Esophagus squamous epithelium (tissue), 4 donors: Measurements from ENCODE around the gene NCAM1.

Source experiments
- POLR2A ChIP-seq, 4 donors: fragments of 450-650 bp; IDR thresholded peaks; one replicate each; pipeline ENCODE4 v1.6.1; 2017; ENCODE audit warnings: antibody characterized with exemption in 4 of 4, mild to moderate bottlenecking in 4 of 4, moderate library complexity in 3 of 4
- TF ChIP-seq, protein P1 (sequence below), 6 experiments: fragments of 450-650 bp in 4 of 6; fragments of 200-600 bp in 2 of 6; sonication (generic) in 2 of 6; IDR thresholded peaks; one replicate each; pipeline ENCODE4 v1.5.1; 2016 to 2019; ENCODE audit warnings: antibody characterized with exemption in 6 of 6, mild to moderate bottlenecking in 4 of 6, moderate library complexity in 4 of 6

- TF ChIP-seq POLR2A (IDR thresholded peaks at IDR 0.05): no peak
- TF ChIP-seq, protein P1, sequence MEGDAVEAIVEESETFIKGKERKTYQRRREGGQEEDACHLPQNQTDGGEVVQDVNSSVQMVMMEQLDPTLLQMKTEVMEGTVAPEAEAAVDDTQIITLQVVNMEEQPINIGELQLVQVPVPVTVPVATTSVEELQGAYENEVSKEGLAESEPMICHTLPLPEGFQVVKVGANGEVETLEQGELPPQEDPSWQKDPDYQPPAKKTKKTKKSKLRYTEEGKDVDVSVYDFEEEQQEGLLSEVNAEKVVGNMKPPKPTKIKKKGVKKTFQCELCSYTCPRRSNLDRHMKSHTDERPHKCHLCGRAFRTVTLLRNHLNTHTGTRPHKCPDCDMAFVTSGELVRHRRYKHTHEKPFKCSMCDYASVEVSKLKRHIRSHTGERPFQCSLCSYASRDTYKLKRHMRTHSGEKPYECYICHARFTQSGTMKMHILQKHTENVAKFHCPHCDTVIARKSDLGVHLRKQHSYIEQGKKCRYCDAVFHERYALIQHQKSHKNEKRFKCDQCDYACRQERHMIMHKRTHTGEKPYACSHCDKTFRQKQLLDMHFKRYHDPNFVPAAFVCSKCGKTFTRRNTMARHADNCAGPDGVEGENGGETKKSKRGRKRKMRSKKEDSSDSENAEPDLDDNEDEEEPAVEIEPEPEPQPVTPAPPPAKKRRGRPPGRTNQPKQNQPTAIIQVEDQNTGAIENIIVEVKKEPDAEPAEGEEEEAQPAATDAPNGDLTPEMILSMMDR (IDR thresholded peaks at IDR 0.05): no peak
Measured at GRCh38 chr11:113270080-113270479, 308.9 kb downstream of the NCAM1 start.
